ENCODE data around the gene ZNF70. TPM values are rescaled to one million over a fixed set of nuclear protein-coding genes. Genes with fewer than 3 reads are reported as not detected.

The ZNF70 gene
- total RNA-seq, 1 experiment from 2014 or later: 3.2 TPM

DNA sequence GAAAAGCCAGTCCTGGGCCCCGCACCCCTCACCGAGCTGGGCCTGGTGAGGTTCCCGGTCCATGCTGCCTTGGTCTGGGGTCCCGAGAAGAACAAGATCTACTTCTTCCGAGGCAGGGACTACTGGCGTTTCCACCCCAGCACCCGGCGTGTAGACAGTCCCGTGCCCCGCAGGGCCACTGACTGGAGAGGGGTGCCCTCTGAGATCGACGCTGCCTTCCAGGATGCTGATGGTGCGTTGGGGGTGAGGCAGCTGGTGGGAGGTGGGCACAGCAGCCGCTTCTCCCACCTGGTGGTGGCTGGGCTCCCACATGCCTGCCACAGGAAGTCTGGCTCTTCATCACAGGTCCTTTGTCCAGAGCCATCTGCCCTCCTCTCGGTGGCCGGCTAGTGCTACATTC, 31.3 kb upstream of the ZNF70 start:
- DNase-seq (ENCODE audit: low read depth, low spot score): no peak
- H3K27me3 ChIP-seq (ENCODE audit: control insufficient read depth, insufficient read depth, low read length): no peaks in the 10 kb centered on the region
- no TSS peak for BruUV-seq (replicated peaks)
- H3K9me3 ChIP-seq (ENCODE audit: control insufficient read depth, insufficient read depth, low read depth, low read length): no peaks in the 10 kb centered on the region
- no peak for ATAC-seq
- no peaks in the 10 kb centered on the region for H3K36me3 ChIP-seq (ENCODE audit: control insufficient read depth, insufficient read depth, low read length)
- H3K4me3 ChIP-seq (ENCODE audit: low read depth in 2 of 2, low read length in 2 of 2): no peak overlapping the region
- TF ChIP-seq POLR2AphosphoS5 (IDR thresholded peaks at IDR 0.05; ENCODE audit: low read depth, low read length) (no peak), TCF7L2 (IDR thresholded peaks at IDR 0.05; ENCODE audit: low read depth, low read length) (no peak), SIN3A (IDR thresholded peaks at IDR 0.05; ENCODE audit: borderline replicate concordance, insufficient read depth, low read depth, low read length) (no peak)
- TF ChIP-seq, protein P1, sequence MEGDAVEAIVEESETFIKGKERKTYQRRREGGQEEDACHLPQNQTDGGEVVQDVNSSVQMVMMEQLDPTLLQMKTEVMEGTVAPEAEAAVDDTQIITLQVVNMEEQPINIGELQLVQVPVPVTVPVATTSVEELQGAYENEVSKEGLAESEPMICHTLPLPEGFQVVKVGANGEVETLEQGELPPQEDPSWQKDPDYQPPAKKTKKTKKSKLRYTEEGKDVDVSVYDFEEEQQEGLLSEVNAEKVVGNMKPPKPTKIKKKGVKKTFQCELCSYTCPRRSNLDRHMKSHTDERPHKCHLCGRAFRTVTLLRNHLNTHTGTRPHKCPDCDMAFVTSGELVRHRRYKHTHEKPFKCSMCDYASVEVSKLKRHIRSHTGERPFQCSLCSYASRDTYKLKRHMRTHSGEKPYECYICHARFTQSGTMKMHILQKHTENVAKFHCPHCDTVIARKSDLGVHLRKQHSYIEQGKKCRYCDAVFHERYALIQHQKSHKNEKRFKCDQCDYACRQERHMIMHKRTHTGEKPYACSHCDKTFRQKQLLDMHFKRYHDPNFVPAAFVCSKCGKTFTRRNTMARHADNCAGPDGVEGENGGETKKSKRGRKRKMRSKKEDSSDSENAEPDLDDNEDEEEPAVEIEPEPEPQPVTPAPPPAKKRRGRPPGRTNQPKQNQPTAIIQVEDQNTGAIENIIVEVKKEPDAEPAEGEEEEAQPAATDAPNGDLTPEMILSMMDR (IDR thresholded peaks at IDR 0.05): no peak
- TF ChIP-seq, protein P2, sequence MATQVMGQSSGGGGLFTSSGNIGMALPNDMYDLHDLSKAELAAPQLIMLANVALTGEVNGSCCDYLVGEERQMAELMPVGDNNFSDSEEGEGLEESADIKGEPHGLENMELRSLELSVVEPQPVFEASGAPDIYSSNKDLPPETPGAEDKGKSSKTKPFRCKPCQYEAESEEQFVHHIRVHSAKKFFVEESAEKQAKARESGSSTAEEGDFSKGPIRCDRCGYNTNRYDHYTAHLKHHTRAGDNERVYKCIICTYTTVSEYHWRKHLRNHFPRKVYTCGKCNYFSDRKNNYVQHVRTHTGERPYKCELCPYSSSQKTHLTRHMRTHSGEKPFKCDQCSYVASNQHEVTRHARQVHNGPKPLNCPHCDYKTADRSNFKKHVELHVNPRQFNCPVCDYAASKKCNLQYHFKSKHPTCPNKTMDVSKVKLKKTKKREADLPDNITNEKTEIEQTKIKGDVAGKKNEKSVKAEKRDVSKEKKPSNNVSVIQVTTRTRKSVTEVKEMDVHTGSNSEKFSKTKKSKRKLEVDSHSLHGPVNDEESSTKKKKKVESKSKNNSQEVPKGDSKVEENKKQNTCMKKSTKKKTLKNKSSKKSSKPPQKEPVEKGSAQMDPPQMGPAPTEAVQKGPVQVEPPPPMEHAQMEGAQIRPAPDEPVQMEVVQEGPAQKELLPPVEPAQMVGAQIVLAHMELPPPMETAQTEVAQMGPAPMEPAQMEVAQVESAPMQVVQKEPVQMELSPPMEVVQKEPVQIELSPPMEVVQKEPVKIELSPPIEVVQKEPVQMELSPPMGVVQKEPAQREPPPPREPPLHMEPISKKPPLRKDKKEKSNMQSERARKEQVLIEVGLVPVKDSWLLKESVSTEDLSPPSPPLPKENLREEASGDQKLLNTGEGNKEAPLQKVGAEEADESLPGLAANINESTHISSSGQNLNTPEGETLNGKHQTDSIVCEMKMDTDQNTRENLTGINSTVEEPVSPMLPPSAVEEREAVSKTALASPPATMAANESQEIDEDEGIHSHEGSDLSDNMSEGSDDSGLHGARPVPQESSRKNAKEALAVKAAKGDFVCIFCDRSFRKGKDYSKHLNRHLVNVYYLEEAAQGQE (IDR thresholded peaks at IDR 0.05; ENCODE audit: insufficient read depth in 1 of 2, low read depth in 2 of 2, low read length in 1 of 2): no peak
- in situ Hi-C loops (cut with HindIII; ENCODE audit: low pct_unique_long_range_greater_than_20kb, low sequenced_read_pairs) (no loop called here), intact Hi-C loops (cut with micrococcal nuclease; ENCODE audit: unreplicated experiment) (no loop called here)
- peaks cover 10% of the 10 kb centered on the region for H3K4me1 ChIP-seq (ENCODE audit: control insufficient read depth, insufficient read depth, low read length)
- POLR2A ChIA-PET: no interaction called here
- CTCF ChIA-PET: no interaction called here
- H3K27ac ChIP-seq (ENCODE audit: low read length): no peak overlapping the region

DNA sequence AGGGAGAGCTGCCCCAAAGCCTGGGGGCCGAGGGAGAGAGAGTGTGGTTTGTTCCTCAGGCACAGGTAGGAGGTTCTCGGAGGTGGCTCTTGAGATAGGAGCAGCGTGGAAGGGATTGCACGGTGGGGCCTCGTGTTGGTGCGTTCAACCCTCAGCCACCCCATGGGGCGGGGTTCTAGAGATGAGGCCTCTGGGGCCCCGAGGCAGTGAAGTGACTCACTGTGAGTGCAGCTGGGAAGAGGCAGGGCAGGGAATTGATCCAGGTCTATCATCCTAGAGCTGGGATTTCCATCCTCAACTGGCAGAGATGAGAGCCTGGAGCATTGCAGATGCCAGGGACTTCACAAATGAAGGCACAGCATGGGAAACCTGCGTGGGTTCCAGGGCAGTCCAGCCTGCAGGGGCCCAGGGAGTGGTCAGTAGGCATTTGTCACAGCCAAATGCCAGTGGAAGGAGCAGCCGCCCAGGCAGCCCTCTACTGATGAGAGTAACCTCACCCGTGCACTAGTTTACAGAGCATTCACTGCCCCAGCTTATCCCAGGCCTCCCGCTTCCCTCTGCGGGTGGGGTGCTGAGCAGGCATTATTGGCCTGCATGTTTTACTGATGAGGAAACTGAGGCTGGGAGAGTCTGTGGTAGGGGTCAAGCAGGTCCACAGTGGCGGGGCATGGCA, 30.7 kb upstream of the ZNF70 start:
- Histone ChIP-seq H3K27me3 (ENCODE audit: control insufficient read depth, insufficient read depth, low read length) (no peaks in the 10 kb centered on the region), H3K27ac (ENCODE audit: low read length) (peak overlapping the region; percentile 13; the same call in 1 of the 2 replicates), H3K4me3 (ENCODE audit: low read depth in 2 of 2, low read length in 2 of 2) (no peak overlapping the region), H3K36me3 (ENCODE audit: control insufficient read depth, insufficient read depth, low read length) (no peaks in the 10 kb centered on the region), H3K4me1 (ENCODE audit: control insufficient read depth, insufficient read depth, low read length) (peaks cover 10% of the 10 kb centered on the region), H3K9me3 (ENCODE audit: control insufficient read depth, insufficient read depth, low read depth, low read length) (no peaks in the 10 kb centered on the region)
- ATAC-seq: peak; percentile 76
- DNase-seq (ENCODE audit: low read depth, low spot score): no peak
- ChIA-PET POLR2A (no interaction called here), CTCF (no interaction called here)
- intact Hi-C loops (cut with micrococcal nuclease; ENCODE audit: unreplicated experiment): no loop called here
- BruUV-seq (replicated peaks): no TSS peak
- in situ Hi-C loops (cut with HindIII; ENCODE audit: low pct_unique_long_range_greater_than_20kb, low sequenced_read_pairs): no loop called here
- TF ChIP-seq, protein P2 (IDR thresholded peaks at IDR 0.05; ENCODE audit: insufficient read depth in 1 of 2, low read depth in 2 of 2, low read length in 1 of 2): no peak
- TF ChIP-seq POLR2AphosphoS5 (IDR thresholded peaks at IDR 0.05; ENCODE audit: low read depth, low read length) (no peak), SIN3A (IDR thresholded peaks at IDR 0.05; ENCODE audit: borderline replicate concordance, insufficient read depth, low read depth, low read length) (no peak), TCF7L2 (IDR thresholded peaks at IDR 0.05; ENCODE audit: low read depth, low read length) (no peak)
- TF ChIP-seq, protein P1 (IDR thresholded peaks at IDR 0.05): no peak
